ENCODE data around the gene CERCAM. TPM values are rescaled to one million over a fixed set of nuclear protein-coding genes. Genes with fewer than 3 reads are reported as not detected.
A peak's percentile ranks its signal among the peaks of the same experiment; 100 is the strongest.

Gene CERCAM
- total RNA-seq, 1 experiment from 2014 or later, result 2.3 TPM

GRCh38 chr9:128448746-128449145 lies 28.1 kb downstream of the CERCAM start:
- ChIA-PET POLR2A (no interaction called here), CTCF (no interaction called here)
- TF ChIP-seq CTCF (IDR thresholded peaks at IDR 0.05; ENCODE audit: unreplicated experiment), result no peak
- Mint-ChIP-seq H3K27ac (ENCODE audit: low read depth, unreplicated experiment) (no peak overlapping the region), H3K4me1 (ENCODE audit: insufficient read depth, unreplicated experiment) (no peaks in the 10 kb centered on the region), H3K36me3 (ENCODE audit: insufficient read depth, unreplicated experiment) (no peaks in the 10 kb centered on the region), H3K9me3 (ENCODE audit: unreplicated experiment) (no peaks in the 10 kb centered on the region), H3K4me3 (ENCODE audit: unreplicated experiment) (no peak overlapping the region), H3K27me3 (ENCODE audit: insufficient read depth, unreplicated experiment) (no peaks in the 10 kb centered on the region)
- no TSS peak for BruUV-seq (replicated peaks)
- intact Hi-C loops (cut with micrococcal nuclease), result no loop called here
- DNase-seq (ENCODE audit: unreplicated experiment), result no peak

GRCh38 chr9:128454991-128455390 lies 34.3 kb downstream of the CERCAM start:
- no peaks in the 10 kb centered on the region for H3K9me3 Mint-ChIP-seq (ENCODE audit: unreplicated experiment)
- H3K36me3 Mint-ChIP-seq (ENCODE audit: insufficient read depth, unreplicated experiment), result peaks cover 6% of the 10 kb centered on the region
- H3K27ac Mint-ChIP-seq (ENCODE audit: low read depth, unreplicated experiment), result peak overlapping the region; percentile 96
- ChIA-PET POLR2A (interaction anchor here (0.7 to 2.1 kb wide), 7 partner anchors 13 to 198 kb away, joined by 3 to 15 read pairs (median 4); partner anchors contain the start of genes GLE1 and SPTAN1), CTCF (interaction anchor here (1.0 kb wide), 1 partner anchor 16 kb away, joined by 3 read pairs; no protein-coding TSS in a partner anchor)
- H3K27me3 Mint-ChIP-seq (ENCODE audit: insufficient read depth, unreplicated experiment), result no peaks in the 10 kb centered on the region
- DNase-seq (ENCODE audit: unreplicated experiment), result no peak
- no peaks in the 10 kb centered on the region for H3K4me1 Mint-ChIP-seq (ENCODE audit: insufficient read depth, unreplicated experiment)
- intact Hi-C loops (cut with micrococcal nuclease), result loop anchor here (5.0 kb wide), 2 partner anchors 97 to 182 kb away; partner anchors contain the start of gene SPTAN1
- H3K4me3 Mint-ChIP-seq (ENCODE audit: unreplicated experiment), result peak overlapping the region; percentile 98
- no peak for TF ChIP-seq CTCF (IDR thresholded peaks at IDR 0.05; ENCODE audit: unreplicated experiment)
- no TSS peak for BruUV-seq (replicated peaks)

GRCh38 chr9:128455849-128456612 lies 35.4 kb downstream of the CERCAM start, which contains the start of gene ODF2:
TSS of gene ODF2 (plus strand) at chr9:128456006. CDS start at chr9:128456092, 86 bp downstream.
- peak; percentile 95 for DNase-seq (ENCODE audit: unreplicated experiment)
- H3K9me3 Mint-ChIP-seq (ENCODE audit: unreplicated experiment), result no peaks in the 10 kb centered on the region
- H3K4me3 Mint-ChIP-seq (ENCODE audit: unreplicated experiment), result peak within 1 kb of the TSS; percentile 98
- peak within 1 kb of the TSS; percentile 96 for H3K27ac Mint-ChIP-seq (ENCODE audit: low read depth, unreplicated experiment)
- POLR2A ChIA-PET, result interaction anchor here (0.5 to 2.1 kb wide), 10 partner anchors 13 to 199 kb away, joined by 3 to 15 read pairs (median 4); partner anchors contain the start of genes GLE1 and SPTAN1
- no peaks in the 10 kb centered on the region for H3K27me3 Mint-ChIP-seq (ENCODE audit: insufficient read depth, unreplicated experiment)
- CTCF ChIA-PET, result interaction anchor here (0.6 kb wide), 1 partner anchor 17 kb away, joined by 5 read pairs; no protein-coding TSS in a partner anchor
- H3K36me3 Mint-ChIP-seq (ENCODE audit: insufficient read depth, unreplicated experiment), result peaks cover 15% of the 10 kb centered on the region
- no peak for TF ChIP-seq CTCF (IDR thresholded peaks at IDR 0.05; ENCODE audit: unreplicated experiment)
- H3K4me1 Mint-ChIP-seq (ENCODE audit: insufficient read depth, unreplicated experiment), result no peaks in the 10 kb centered on the region
- BruUV-seq (replicated peaks), result no TSS peak
- intact Hi-C loops (cut with micrococcal nuclease), result loop anchor here (1.0 to 5.0 kb wide), 3 partner anchors 96 to 181 kb away; partner anchors contain the start of gene SPTAN1

- Mint-ChIP-seq H3K9me3 (ENCODE audit: unreplicated experiment) (no peaks in the 10 kb centered on the region), H3K27ac (ENCODE audit: low read depth, unreplicated experiment) (peak overlapping the region; percentile 96), H3K27me3 (ENCODE audit: insufficient read depth, unreplicated experiment) (no peaks in the 10 kb centered on the region), H3K4me3 (ENCODE audit: unreplicated experiment) (peak overlapping the region; percentile 98), H3K36me3 (ENCODE audit: insufficient read depth, unreplicated experiment) (peaks cover 21% of the 10 kb centered on the region), H3K4me1 (ENCODE audit: insufficient read depth, unreplicated experiment) (no peaks in the 10 kb centered on the region)
- no peak for TF ChIP-seq CTCF (IDR thresholded peaks at IDR 0.05; ENCODE audit: unreplicated experiment)
- BruUV-seq (replicated peaks), result no TSS peak
- ChIA-PET CTCF (interaction anchor here (1.0 kb wide), 1 partner anchor 35 kb away, joined by 3 read pairs; no protein-coding TSS in a partner anchor), POLR2A (no interaction called here)
- peak; percentile 78 for DNase-seq (ENCODE audit: unreplicated experiment)
- intact Hi-C loops (cut with micrococcal nuclease), result loop anchor here (1.0 to 5.0 kb wide), 3 partner anchors 96 to 181 kb away; partner anchors contain the start of gene SPTAN1
Measured at GRCh38 chr9:128456613-128457061, 36.0 kb downstream of the CERCAM start.
